Measurements from ENCODE around the gene ITLN1. TPM values are rescaled to one million over a fixed set of nuclear protein-coding genes. Genes with fewer than 3 reads are reported as not detected.

The ITLN1 gene
- total and polyA plus RNA-seq, 5 donors from 2014 or later = not detected

DNA sequence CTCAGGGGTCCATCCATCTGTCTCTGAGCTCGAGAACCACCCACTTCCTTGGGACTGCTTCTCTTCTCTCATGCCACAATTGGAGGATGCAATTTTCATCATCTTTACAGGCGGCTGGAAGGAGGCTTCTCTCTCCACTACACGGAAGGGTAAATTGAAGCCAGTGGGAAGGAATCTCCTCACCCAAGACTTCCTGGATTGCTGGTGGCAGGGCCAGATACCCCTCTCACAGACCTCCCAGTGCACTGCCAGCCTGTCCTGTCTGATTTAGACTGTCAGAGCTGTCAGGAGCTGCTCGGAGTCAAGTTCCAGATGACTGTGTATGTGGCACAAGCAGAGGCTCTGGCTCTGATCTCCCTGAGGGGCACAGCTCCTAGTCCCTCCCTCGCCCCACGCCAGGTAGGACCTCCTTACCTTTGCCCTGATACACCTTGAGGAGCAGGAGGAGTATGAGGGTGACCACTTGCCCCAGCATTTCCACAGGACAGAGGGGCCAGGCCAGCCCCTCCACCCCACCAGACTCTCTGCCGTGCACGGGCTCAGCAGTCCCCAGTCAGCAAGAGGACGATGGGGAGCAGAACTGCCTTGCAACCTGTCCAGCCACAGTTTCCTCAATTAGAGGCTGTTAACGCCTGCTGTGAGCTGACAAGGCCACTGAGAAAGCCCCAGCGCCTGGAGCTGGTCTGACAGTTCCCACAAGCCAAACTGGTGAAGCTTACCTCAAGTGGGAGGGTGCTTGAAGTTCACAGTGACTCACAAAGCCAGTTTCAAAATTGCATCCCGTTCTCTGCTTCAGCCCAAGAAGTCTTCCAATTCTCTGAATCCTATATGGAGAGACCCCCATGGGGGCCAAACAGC, 22.5 kb downstream of the ITLN1 start, which contains the start of gene CD244:
CD244 (minus strand) TSS at position 685 of the 858 bp plus-strand sequence; CDS start at position 475, 210 bp downstream.
- peaks cover 10% of the 10 kb centered on the region for H3K27me3 Mint-ChIP-seq
- Histone ChIP-seq H3K27me3 (ENCODE audit: control insufficient read depth, insufficient read depth, low read length) (no peaks in the 10 kb centered on the region), H3K27ac (ENCODE audit: insufficient read depth, low read length, poor library complexity, severe bottlenecking) (no peak within 1 kb of the TSS), H3K4me1 (ENCODE audit: control insufficient read depth, insufficient read depth, low read length, poor library complexity, severe bottlenecking) (no peaks in the 10 kb centered on the region), H3K9me3 (ENCODE audit: control insufficient read depth in 2 of 2, low read length in 2 of 2) (no peaks in the 10 kb centered on the region), H3K4me3 (ENCODE audit: low read depth, low read length) (no peak within 1 kb of the TSS), H3K36me3 (ENCODE audit: control insufficient read depth, insufficient read depth, low read length) (no peaks in the 10 kb centered on the region)
- no peaks in the 10 kb centered on the region for H3K36me3 Mint-ChIP-seq
- DNase-seq (peak in 1 of 3 donors; percentile 14), ATAC-seq (ENCODE audit: low read depth in 2 of 2) (peak; percentile 64 to 71)
- peaks cover 0 to 2% (median 0%) of the 10 kb centered on the region in 7 donors for H3K9me3 Mint-ChIP-seq
- H3K27ac Mint-ChIP-seq = peak within 1 kb of the TSS in 1 of 3 donors; percentile 6
- no peak within 1 kb of the TSS for H3K4me3 Mint-ChIP-seq
- no peaks in the 10 kb centered on the region for H3K4me1 Mint-ChIP-seq

GRCh38 chr1:160860840-160861505, 24.0 kb downstream of the ITLN1 start:
- H3K27me3 ChIP-seq (ENCODE audit: control insufficient read depth, insufficient read depth, low read length) = no peaks in the 10 kb centered on the region
- peak overlapping the region in 1 of 3 donors; percentile 41 for H3K27ac Mint-ChIP-seq
- no peaks in the 10 kb centered on the region for H3K36me3 Mint-ChIP-seq
- no peaks in the 10 kb centered on the region for H3K9me3 ChIP-seq (ENCODE audit: control insufficient read depth in 2 of 2, low read length in 2 of 2)
- H3K4me1 Mint-ChIP-seq = no peaks in the 10 kb centered on the region
- ATAC-seq (ENCODE audit: low read depth in 2 of 2) = no peak
- no peaks in the 10 kb centered on the region for H3K4me1 ChIP-seq (ENCODE audit: control insufficient read depth, insufficient read depth, low read length, poor library complexity, severe bottlenecking)
- H3K27ac ChIP-seq (ENCODE audit: insufficient read depth, low read length, poor library complexity, severe bottlenecking) = no peak overlapping the region
- no peak overlapping the region for H3K4me3 Mint-ChIP-seq
- no peaks in the 10 kb centered on the region for H3K36me3 ChIP-seq (ENCODE audit: control insufficient read depth, insufficient read depth, low read length)
- no peak for DNase-seq
- H3K27me3 Mint-ChIP-seq = peaks cover 10% of the 10 kb centered on the region
- peaks cover 0 to 2% (median 0%) of the 10 kb centered on the region in 7 donors for H3K9me3 Mint-ChIP-seq
- H3K4me3 ChIP-seq (ENCODE audit: low read depth, low read length) = no peak overlapping the region

GRCh38 chr1:160859166-160859565, 25.8 kb downstream of the ITLN1 start:
- Histone ChIP-seq H3K9me3 (ENCODE audit: control insufficient read depth in 2 of 2, low read length in 2 of 2) (no peaks in the 10 kb centered on the region), H3K4me1 (ENCODE audit: control insufficient read depth, insufficient read depth, low read length, poor library complexity, severe bottlenecking) (peaks cover 7% of the 10 kb centered on the region), H3K4me3 (ENCODE audit: low read depth, low read length) (no peak overlapping the region), H3K27ac (ENCODE audit: insufficient read depth, low read length, poor library complexity, severe bottlenecking) (no peak overlapping the region), H3K36me3 (ENCODE audit: control insufficient read depth, insufficient read depth, low read length) (no peaks in the 10 kb centered on the region), H3K27me3 (ENCODE audit: control insufficient read depth, insufficient read depth, low read length) (no peaks in the 10 kb centered on the region)
- peaks cover 10% of the 10 kb centered on the region for H3K27me3 Mint-ChIP-seq
- peaks cover 0 to 2% (median 0%) of the 10 kb centered on the region in 7 donors for H3K9me3 Mint-ChIP-seq
- H3K27ac Mint-ChIP-seq = no peak overlapping the region
- H3K4me3 Mint-ChIP-seq = no peak overlapping the region
- no peaks in the 10 kb centered on the region for H3K4me1 Mint-ChIP-seq
- no peak for ATAC-seq (ENCODE audit: low read depth in 2 of 2)
- no peak for DNase-seq
- no peaks in the 10 kb centered on the region for H3K36me3 Mint-ChIP-seq

- peaks cover 0 to 2% (median 0%) of the 10 kb centered on the region in 7 donors for H3K9me3 Mint-ChIP-seq
- no peak overlapping the region for H3K4me3 ChIP-seq (ENCODE audit: low read depth, low read length)
- H3K4me1 ChIP-seq (ENCODE audit: control insufficient read depth, insufficient read depth, low read length, poor library complexity, severe bottlenecking) = peaks cover 7% of the 10 kb centered on the region
- H3K27ac Mint-ChIP-seq = no peak overlapping the region
- H3K36me3 ChIP-seq (ENCODE audit: control insufficient read depth, insufficient read depth, low read length) = no peaks in the 10 kb centered on the region
- no peak overlapping the region for H3K4me3 Mint-ChIP-seq
- H3K27ac ChIP-seq (ENCODE audit: insufficient read depth, low read length, poor library complexity, severe bottlenecking) = no peak overlapping the region
- H3K27me3 Mint-ChIP-seq = peaks cover 10% of the 10 kb centered on the region
- DNase-seq (no peak), ATAC-seq (ENCODE audit: low read depth in 2 of 2) (no peak)
- peaks cover 0 to 2% (median 0%) of the 10 kb centered on the region in 4 donors for H3K4me1 Mint-ChIP-seq
- H3K36me3 Mint-ChIP-seq = no peaks in the 10 kb centered on the region
- no peaks in the 10 kb centered on the region for H3K27me3 ChIP-seq (ENCODE audit: control insufficient read depth, insufficient read depth, low read length)
- H3K9me3 ChIP-seq (ENCODE audit: control insufficient read depth in 2 of 2, low read length in 2 of 2) = no peaks in the 10 kb centered on the region
Observed at GRCh38 chr1:160858507-160858906, 26.5 kb downstream of the ITLN1 start.

DNA sequence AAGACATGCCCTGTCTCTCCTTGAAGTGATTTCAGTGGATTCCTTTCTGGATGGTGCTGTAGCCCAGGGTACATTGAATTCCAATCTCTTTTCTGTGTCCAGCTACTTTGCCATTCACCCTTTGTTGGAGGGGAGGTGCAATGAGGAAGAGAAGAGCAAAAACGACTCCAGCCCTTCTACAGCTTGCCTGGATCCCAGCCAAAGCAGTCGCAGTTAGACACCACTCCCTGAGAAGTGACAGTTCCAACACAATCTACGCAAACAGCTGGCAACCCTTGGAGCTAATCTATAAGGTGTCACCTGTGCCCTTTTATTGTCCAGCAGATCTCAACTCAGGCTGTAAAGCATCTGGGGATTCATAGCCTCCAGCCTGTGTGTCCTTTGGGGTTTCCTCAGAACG, 26.9 kb downstream of the ITLN1 start:
- Mint-ChIP-seq H3K4me1 (peaks cover 0 to 2% (median 0%) of the 10 kb centered on the region in 4 donors), H3K9me3 (peaks cover 0 to 2% (median 0%) of the 10 kb centered on the region in 7 donors), H3K4me3 (no peak overlapping the region), H3K36me3 (no peaks in the 10 kb centered on the region), H3K27me3 (peaks cover 10% of the 10 kb centered on the region), H3K27ac (no peak overlapping the region)
- Histone ChIP-seq H3K27ac (ENCODE audit: insufficient read depth, low read length, poor library complexity, severe bottlenecking) (no peak overlapping the region), H3K4me3 (ENCODE audit: low read depth, low read length) (no peak overlapping the region), H3K4me1 (ENCODE audit: control insufficient read depth, insufficient read depth, low read length, poor library complexity, severe bottlenecking) (peaks cover 7% of the 10 kb centered on the region), H3K36me3 (ENCODE audit: control insufficient read depth, insufficient read depth, low read length) (no peaks in the 10 kb centered on the region), H3K9me3 (ENCODE audit: control insufficient read depth in 2 of 2, low read length in 2 of 2) (no peaks in the 10 kb centered on the region), H3K27me3 (ENCODE audit: control insufficient read depth, insufficient read depth, low read length) (no peaks in the 10 kb centered on the region)
- DNase-seq = no peak
- ATAC-seq (ENCODE audit: low read depth in 2 of 2) = no peak

DNA sequence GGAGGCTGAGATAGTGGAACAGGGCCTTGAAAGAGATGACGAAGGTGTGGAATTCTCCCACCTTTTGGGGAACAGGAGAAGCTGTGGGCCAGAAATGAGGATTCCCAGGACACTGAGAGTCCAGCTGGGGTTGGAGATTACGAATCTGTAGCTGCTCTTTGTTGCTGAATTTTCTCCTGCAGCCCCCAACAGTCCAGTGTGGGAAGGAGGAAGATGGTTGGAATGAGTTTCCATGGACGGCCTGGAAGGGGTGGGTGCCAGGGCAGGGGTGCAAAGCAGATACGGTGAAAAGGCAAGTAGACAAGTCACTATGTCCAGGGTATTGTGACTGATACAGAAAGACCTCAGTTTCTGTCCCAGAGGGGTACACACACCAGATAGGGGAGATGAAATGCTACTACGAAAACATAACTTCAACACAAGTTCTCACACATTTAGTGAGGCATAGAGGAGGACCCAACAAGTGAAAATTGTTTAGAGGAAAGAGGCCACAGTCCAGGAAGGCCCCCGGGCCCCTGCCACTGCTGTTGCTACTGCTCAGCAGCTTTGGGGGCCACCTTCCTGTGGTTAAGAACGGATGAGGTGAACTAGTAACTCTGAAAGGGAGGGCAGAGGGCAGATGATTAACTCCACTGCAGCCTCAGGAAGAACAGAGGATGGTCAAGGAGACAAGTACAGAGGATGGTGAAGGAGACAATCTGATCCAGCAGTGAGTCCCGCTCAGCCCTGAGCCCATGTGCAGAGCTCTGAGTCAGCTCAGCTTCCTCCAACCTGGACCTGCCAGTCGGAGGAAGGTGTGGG, 29.6 kb downstream of the ITLN1 start:
- Histone ChIP-seq H3K27me3 (ENCODE audit: control insufficient read depth, insufficient read depth, low read length) (no peaks in the 10 kb centered on the region), H3K36me3 (ENCODE audit: control insufficient read depth, insufficient read depth, low read length) (no peaks in the 10 kb centered on the region), H3K4me3 (ENCODE audit: low read depth, low read length) (no peak overlapping the region), H3K4me1 (ENCODE audit: control insufficient read depth, insufficient read depth, low read length, poor library complexity, severe bottlenecking) (peaks cover 7% of the 10 kb centered on the region), H3K9me3 (ENCODE audit: control insufficient read depth in 2 of 2, low read length in 2 of 2) (no peaks in the 10 kb centered on the region), H3K27ac (ENCODE audit: insufficient read depth, low read length, poor library complexity, severe bottlenecking) (no peak overlapping the region)
- peak; percentile 28 to 31 for ATAC-seq (ENCODE audit: low read depth in 2 of 2)
- H3K4me1 Mint-ChIP-seq = peaks cover 0 to 2% (median 0%) of the 10 kb centered on the region in 4 donors
- no peaks in the 10 kb centered on the region for H3K36me3 Mint-ChIP-seq
- no peak overlapping the region for H3K4me3 Mint-ChIP-seq
- H3K9me3 Mint-ChIP-seq = peaks cover 0 to 2% (median 0%) of the 10 kb centered on the region in 7 donors
- no peak for DNase-seq
- peaks cover 7% of the 10 kb centered on the region for H3K27me3 Mint-ChIP-seq
- no peak overlapping the region for H3K27ac Mint-ChIP-seq

DNA sequence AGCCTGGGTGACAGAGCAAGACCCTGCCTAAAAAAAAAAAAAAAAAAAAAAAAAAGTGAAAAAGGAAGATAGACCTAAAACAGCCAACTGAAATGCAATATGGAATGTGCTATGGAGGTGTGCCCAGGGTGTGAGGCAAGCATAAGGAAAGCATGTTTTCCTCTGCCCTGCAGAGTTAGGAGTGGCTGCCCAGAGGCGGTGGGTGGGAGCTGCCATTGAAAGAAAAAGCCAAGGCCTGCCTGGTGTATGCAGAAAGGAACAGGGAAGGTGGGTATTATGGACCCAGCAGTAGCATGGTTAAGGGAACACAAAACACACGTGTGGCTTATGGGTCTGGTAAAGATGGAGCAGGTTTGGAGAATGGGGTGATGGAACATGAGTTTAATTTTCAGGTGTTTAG, 31.2 kb downstream of the ITLN1 start:
- H3K4me3 Mint-ChIP-seq = no peak overlapping the region
- peaks cover 0 to 1% (median 0%) of the 10 kb centered on the region in 7 donors for H3K9me3 Mint-ChIP-seq
- H3K36me3 Mint-ChIP-seq = no peaks in the 10 kb centered on the region
- ATAC-seq (ENCODE audit: low read depth in 2 of 2) (no peak), DNase-seq (no peak)
- peaks cover 0 to 2% (median 0%) of the 10 kb centered on the region in 4 donors for H3K4me1 Mint-ChIP-seq
- H3K27me3 Mint-ChIP-seq = peaks cover 3% of the 10 kb centered on the region
- peaks cover 7% of the 10 kb centered on the region for H3K4me1 ChIP-seq (ENCODE audit: control insufficient read depth, insufficient read depth, low read length, poor library complexity, severe bottlenecking)
- H3K36me3 ChIP-seq (ENCODE audit: control insufficient read depth, insufficient read depth, low read length) = no peaks in the 10 kb centered on the region
- no peaks in the 10 kb centered on the region for H3K27me3 ChIP-seq (ENCODE audit: control insufficient read depth, insufficient read depth, low read length)
- no peak overlapping the region for H3K27ac Mint-ChIP-seq
- no peaks in the 10 kb centered on the region for H3K9me3 ChIP-seq (ENCODE audit: control insufficient read depth in 2 of 2, low read length in 2 of 2)
- no peak overlapping the region for H3K27ac ChIP-seq (ENCODE audit: insufficient read depth, low read length, poor library complexity, severe bottlenecking)
- H3K4me3 ChIP-seq (ENCODE audit: low read depth, low read length) = no peak overlapping the region
